HG03196 (cell line): ENCODE results near the gene C17orf100.
"Not testable (repeated sequence)": the region's sequence is repeated elsewhere in the genome, so short reads cannot be mapped to it uniquely, and the experiment has no call there.

Source experiments
- ATAC-seq: cut with Tn5 transposase; IDR thresholded peaks from one replicate; pipeline ENCODE4 v1.9.1; 2021; ENCODE audit not compliant: unreplicated experiment

C17orf100 gene

DNA sequence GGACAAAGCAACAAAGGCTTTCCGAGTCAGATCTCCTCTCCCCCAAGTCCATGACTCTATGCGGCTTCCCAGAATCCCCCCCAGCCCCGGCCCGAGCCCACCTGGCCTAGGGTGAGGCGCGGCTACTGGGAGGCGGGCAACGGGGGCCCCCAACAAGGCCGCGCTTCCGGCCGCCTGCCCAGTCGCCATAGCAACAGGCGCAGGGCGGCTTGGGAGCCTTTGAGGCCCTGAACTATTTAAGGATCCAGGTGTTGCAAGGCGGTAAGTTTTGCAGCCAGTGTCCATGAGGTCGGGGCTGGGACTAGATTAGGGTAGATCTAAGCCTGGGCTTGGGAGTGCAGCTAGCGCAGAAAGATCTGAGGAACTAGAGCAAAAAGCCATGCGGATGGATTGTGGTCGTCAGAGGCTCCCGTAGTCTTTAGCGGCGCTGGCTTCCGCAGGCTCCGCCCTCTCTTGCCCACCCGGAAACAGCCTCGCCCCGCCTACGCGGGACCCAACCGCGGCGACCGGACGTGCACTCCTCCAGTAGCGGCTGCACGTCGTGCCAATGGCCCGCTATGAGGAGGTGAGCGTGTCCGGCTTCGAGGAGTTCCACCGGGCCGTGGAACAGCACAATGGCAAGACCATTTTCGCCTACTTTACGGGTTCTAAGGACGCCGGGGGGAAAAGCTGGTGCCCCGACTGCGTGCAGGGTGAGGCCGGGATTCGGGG, 10.9 kb upstream of the C17orf100 start, which contains the start of the genes KIAA0753 and TXNDC17:
KIAA0753 (minus strand) TSS at position 176 of the 711 bp plus-strand sequence. CDS start 5,608 bp downstream, outside the sequence.
TXNDC17 (plus strand) TSS at position 525 of the 711 bp plus-strand sequence; CDS start at position 548, 23 bp downstream.
- peak; percentile 88 for ATAC-seq

DNA sequence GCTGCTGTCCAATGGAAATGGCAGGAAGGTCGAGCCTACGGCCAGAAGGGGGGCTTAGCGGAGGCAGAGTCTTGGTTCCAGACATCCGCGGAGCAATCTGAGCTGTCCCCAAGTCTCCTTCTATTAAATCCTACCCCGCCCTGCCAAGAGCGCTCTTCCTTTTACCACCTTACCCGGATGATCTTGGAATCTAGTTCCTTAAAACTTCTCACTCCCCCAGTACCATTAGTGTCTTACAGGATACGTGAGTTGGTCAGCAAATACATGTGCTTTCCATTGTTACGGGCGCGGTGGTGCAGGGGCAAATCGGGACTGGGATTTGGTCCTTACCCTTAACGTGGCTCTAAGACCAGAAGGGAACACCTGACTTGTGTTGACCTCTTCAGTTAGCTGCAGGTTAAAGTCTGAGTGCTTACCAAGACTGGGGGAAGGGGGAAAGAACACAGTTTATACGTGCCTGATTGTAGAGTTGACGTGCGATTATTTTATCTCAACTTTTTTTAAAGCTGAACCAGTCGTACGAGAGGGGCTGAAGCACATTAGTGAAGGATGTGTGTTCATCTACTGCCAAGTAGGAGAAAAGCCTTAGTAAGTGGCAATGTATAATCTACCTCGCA, 10.2 kb upstream of the C17orf100 start:
- peak; percentile 7 for ATAC-seq

DNA sequence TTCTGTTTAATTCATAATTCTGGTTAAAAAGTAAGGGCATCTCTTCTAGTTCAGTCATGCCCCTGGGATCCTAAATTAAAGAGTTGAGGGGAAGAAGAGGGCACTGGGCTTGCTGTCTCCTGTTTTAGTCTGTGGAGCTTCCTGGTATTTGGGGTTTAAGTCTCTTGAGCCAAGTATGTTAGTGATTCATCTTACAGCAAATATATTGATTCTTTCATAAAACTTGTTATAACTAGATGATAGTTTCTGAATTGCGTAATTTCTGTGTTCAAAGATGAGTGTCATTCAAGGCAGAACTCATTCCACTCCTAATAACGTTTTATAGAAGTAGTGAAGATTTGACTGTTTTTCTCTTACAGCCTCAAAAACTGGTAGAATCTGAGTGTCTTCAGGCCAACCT, 9.0 kb upstream of the C17orf100 start:
- ATAC-seq: no peak

DNA sequence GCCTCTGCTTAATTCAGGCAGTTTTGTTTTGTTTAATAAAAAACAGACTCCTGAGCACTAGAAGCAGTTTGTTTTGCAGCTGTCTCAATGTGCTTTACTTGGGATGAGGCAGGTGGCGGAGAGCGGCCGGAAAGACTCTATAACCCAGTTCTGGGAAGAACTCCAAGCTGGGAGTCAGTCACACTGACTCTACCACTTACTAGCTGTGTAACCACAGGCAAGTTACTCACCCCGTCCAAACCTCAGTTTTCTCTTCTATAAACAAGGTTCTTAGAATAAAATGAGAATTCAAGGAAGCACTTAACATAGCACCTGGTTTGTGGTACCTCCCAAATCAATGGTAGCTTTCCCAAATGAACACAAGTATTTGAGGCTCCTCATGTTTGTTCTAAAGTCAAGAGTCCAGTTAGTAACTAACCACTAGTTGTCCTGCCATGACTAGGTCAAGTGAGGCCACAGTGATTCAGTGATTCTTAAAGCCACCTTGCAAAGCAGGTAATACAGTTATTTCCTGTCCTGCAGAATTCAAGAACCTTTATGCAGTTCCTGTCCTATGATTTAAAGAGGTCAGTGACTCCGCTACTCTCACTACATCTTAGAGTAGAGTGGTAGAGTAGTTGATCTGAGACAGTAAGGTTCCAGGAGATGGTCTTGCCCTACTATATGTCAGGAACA, 8.0 kb upstream of the C17orf100 start:
- ATAC-seq: no peak

DNA sequence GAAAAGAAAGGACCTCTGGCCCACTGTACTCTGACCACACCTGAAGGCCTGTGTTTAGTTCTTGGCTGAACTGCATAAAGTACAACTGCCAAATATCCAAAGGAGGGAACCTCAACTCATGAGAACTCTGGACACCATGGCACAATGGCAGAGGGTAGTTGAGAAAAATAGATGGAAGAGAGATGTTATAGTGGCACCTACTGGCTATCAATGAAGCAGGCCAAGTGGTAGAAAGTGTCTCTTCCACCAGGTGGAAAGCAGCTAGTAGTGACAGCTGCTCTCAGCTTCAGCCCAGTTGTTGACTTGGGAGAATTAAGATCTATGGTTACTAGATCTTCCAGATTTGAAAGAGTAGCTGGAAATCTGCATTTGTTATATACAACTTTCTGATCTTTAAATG, 3.4 kb upstream of the C17orf100 start:
- ATAC-seq: no peak

DNA sequence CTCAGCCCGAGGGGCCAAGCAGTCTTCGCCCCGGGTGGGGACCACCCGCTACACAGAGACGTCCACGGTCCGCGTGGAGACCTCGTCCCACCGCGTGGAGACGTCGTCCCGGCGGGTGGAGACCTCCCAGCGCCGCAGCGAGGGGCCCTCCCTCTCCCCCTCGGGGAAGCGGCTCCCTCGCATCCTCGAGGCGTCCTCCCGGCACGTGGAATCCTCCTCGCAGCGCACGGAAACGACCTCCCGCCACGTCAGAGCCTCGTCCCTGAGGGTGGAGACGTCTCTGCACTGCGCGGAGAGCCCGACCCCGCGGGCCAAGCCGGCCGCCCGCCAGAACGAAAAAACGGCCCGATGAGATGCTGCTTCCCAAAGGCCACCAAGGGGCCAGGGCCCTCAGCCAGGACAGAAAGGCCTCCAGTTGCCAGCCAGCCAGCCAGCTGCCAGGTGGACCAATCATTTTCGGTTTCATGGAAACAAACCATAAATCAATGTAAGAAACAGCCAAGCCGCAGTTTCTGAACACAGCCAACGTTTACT, 424 bp downstream of the C17orf100 start:
- ATAC-seq: no peak

DNA sequence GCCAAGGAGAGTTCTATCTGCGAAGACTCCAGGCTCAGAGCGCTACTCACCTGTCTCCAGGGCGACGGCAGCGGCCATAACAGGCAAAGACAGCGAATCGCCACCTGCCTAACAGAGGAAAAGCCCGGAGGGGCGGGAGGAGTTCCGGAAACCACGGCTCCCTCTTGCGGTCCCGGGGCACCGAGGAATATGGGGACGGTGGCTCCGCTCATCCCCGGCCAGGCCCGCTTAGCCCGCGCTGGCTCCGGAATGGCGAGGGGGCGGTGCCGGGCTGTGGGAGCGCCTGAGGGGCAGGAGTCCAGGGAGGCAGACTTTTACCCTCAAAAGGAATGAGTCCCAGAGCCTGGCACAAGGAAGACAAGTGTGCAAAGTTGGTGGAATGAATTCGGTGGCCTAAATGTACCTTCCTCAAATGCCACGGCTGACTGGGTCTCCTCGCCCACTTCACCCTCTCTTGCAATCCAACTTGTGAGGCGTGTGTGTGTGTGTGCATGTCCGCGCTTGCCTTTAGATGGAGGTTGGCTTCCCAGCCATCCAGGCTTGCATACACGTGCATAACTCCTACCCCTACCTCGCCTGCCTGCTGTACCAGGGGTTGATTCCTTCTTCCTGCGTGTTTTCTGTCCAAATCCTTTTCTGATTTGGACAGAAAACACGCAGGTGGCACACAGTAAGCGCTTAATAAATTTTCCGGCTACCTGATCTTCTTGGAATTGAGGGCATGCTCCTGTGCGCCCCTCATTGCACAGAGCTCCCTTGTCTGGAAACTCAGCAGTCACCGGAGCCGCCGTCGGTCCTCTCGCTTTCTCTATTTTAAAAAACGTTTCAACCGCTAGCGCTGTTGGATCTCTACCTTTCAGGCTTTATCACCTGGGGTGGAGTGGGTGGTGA, 3.5 kb downstream of the C17orf100 start:
- ATAC-seq: no peak

DNA sequence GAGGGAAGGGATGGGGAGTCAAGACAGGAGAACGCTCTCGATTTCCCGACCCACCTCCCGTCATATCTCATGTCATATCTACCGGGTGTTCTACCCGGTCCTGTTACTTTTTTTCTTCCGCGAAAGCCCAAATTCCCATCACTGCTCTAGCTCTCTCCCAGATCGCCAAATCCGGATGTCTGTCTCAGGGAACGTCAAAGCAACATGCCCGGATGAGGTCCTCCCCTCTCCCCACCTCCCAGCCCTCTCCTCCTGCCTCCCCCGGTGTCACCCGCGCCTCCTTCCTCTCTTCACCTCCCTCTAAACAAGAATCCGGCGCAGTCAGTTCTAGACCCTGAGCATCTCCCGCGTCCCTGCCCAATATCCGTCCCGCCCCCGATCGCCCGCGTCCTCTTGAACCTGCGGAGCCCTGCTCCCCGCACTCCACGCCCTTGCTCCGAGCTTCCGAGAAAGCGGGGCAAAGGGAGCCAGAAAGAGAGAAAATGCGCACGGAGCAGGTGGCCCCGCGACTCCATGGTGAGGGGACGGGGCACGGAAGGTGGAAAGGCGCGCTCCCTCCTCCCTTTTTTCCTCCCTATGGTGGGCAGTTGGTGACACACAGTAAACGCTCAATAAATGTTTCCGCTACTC, 4.3 kb downstream of the C17orf100 start:
- ATAC-seq: not testable (repeated sequence)

DNA sequence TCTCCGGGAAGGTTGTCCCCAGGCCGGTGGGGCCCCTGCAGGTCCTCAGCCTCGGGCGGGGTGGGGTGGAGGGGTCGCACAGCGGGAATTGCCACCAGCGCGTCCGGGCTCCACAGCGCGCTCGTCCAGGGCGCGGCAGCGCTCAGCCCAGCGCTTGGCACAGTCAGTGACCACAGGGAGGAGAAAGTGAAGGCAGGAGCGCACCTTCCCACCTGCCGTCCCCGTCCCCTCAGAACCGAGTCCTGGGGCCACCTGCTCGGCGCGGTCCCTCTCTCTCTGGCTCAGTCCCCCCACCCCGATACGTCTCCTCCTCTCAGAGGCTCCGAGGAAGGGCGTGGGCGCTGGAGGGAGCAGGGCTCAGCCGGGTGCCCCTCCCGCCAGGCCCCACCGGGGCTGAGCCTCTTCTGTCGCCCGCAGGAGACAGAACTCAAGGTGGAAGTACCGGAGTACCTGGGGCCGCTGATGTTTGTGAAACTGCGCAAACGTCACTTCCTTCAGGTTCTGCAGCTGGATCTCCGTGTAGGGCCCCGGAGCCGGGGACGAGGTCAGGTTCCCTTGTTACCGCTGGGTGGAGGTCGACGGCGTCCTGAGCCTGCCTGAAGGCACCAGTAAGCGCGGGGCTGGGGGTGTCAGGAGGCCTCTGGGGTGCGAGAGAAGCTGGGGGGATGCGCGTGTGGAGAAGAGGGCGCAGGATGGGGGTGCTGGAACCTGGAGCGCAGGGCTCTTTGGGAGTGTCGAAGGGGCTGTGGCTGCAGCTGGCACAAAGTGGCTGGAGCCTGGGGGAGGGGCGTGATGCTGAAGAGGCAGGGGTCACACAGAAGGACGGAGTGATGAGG, 5.5 kb downstream of the C17orf100 start:
- not testable (repeated sequence) for ATAC-seq

DNA sequence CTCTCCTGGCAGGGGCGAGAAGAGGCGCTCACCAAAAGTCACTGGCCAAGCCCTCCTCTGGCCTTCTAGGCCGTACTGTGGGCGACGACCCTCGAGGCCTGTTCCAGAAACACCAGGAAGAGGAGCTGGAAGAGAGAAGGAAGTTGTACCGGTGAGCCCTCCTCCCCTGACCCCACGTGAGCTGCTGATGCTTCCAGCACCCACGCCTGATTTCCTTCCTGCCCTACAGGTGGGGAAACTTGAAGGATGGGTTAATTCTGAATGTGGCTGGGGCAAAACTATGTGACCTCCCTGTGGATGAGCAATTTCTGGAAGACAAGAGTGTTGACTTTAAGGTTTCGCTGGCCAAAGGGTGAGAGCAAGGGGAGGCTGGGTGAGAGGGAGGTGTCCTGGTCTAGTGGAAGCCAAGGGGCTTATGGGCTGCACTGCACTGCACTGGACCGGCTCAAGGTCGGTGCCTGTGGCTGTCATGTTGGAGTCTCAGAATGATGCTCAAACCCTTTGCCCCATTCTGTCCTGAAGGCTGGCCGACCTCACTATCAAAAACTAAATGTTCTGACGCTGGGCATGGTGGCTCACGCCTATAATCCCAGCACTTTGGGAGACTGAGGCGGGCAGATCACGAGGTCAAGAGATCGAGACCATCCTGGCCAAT, 6.2 kb downstream of the C17orf100 start:
- no peak for ATAC-seq

DNA sequence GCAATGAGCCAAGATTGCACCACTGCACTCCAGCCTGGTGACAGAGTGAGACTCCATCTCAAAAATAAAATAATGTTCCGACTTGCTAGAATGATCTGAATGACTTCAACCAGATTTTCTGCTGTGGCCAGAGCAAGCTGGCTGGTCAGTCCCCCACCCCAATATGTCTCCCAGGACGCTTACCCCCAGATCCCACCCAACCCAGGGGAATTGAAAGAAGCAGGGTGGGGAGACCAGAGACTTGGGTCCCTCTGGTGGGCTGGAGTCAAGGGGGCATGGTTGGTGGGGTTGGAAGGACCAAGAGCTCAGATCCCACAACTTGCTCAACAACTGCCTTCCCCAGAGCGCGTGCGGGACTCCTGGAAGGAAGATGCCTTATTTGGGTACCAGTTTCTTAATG, 6.8 kb downstream of the C17orf100 start:
- not testable (repeated sequence) for ATAC-seq

DNA sequence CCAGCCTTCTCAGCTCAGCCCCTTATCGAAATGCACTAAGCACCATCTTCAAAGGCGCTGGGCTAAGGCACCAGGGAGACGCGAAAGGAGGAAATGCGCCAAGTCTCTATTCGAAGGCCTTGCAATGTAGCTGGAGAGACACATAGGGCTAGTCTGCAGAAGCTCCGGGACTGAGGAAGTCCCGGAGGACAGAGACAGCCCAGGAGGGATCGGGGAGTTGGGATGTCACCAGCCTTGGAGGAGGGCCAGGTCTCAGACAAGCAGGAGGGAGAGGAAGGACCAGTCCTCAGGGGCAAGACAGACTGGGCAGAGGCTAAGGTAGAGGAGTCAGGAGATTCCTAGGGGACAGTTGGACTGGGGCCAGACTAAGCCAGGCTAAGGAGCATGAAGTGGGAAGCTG, 8.5 kb downstream of the C17orf100 start:
- ATAC-seq: no peak

DNA sequence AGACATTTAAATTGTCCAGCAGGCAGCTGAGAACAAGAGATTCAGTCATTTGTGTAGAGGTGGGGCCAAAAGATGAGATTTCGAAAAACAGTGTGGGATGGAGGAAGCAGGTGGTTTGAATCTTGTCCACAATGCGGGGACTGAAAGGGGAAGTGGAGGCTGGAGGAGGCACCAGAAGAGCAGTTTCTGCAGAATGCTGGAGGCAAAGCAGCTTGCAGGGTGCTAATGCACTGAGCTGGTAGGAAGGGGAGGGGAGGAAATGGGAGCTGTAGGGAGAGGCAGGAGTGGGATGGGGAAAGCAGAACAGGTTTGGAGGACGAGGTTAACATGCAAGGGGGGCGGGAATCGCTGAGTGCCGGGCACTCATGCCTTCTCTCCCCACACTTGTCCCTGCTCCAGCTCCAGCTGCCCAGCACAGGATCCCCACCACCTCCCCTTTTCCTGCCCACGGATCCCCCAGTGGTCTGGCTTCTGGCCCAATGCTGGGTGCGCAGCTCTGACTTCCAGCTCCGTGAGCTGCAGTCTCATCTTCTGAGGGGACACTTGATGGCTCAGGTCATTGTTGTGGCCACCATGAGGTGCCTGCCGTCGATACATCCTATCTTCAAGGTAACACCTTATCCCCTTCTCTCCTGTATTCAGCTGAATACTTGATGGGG, 9.4 kb downstream of the C17orf100 start:
- ATAC-seq: peak; percentile 69

DNA sequence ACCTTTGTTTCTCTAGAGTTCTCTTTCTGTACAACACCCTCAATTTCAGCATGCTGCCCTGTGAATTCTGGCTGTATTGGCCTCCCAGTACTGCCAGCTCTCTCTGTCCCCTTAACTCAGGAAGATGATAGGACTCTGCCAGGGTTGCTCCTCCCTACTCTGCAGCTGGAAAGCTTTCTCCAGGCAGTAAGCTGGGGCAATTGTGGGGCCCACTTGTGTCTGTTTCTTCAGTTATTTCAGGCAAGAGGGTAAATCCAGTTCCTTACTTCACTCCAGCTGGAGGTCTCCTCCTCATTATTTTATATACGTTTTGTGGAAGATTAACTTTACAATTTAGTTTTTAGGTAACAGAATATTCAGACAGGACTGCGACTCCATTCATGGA, 9.9 kb downstream of the C17orf100 start:
- ATAC-seq: no peak

DNA sequence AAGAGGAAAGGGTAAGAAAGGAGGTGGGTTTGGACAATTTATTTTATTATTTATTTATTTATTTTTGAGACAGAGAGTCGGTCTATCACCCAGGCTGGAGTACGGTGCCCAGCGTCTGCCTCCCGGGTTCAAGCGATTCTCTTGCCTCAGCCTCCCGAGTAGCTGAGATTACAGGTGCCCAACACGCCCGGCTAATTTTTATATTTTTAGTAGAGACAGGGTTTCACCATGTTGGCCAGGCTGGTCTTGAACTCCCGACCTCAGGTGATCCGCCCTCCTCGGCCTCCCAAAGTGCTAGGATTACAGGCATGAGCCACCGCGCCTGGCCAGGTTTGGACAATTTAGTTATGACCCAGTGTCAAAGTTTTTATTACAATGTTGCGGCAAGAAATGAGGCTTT, 11.6 kb downstream of the C17orf100 start:
- ATAC-seq: not testable (repeated sequence)

DNA sequence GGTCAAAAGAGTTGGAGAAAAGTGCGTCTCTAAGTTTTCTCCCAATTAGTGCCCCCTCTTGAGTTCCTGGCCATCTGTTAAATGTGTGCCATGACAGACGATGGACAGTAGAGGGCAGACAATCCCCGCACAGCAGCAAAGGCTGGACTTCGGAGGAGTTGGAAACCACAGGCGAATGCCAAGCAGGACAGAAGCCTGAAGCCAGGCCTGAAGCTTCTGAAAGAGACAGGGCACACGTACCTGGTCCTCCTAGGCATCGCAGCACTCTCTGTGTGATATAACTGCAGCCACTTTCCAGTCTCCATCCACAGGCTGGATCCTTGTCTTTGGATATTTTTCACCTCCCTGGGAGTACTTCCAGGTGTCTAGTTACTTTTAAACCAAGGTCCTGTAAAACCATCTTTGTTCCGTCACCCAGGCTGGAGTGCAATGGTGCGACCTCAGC, 14.5 kb downstream of the C17orf100 start:
- ATAC-seq: no peak

DNA sequence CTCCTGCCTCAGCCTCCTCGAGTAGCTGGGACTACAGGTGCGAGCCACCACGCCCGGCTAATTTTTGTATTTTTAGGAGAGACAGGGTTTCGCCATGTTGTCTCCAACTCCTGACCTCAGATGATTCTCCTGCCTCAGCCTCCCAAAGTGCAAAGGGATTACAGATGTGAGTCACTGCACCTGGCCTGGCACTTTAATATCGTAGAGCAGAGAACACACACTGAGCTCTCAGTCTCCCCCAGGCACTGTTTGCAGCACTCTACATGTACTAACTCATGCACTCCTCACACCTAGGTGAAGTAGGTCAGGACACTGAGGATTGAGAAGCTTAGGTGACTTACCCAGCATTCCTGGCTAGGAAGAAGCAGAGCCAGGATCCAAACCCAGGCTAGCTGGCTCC, 15.0 kb downstream of the C17orf100 start:
- ATAC-seq: no peak

DNA sequence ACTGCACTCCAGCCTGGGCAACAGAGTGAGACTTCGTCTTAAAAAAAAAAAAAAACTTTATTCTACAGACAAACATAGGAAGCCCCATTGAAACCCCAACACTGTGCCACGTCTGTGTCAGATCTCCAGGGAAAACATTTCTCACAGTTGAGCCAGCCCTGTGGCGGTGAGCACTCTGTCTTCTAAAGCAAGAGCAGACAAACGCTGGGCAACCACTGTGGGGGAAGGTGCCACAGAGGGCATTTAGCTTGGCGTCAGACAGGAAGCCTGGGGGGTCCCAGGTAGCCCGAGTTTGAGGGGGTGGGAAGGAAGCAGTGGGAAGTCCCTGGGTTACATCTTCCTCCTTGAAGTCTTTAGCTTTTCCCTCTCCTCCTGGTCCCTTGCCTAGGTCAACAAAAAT, 16.0 kb downstream of the C17orf100 start:
- ATAC-seq: no peak
